NCI-H2081 (cell line): ENCODE measurements around the gene PCED1B.
"Not testable (repeated sequence)": the region's sequence is repeated elsewhere in the genome, so short reads cannot be mapped to it uniquely, and the experiment has no call there.

ENCODE experiments used
- DNase-seq, 2 experiments: peaks; one replicate each; lab custom pipeline; 2025; lab: John Stamatoyannopoulos, UW

The PCED1B gene

DNA sequence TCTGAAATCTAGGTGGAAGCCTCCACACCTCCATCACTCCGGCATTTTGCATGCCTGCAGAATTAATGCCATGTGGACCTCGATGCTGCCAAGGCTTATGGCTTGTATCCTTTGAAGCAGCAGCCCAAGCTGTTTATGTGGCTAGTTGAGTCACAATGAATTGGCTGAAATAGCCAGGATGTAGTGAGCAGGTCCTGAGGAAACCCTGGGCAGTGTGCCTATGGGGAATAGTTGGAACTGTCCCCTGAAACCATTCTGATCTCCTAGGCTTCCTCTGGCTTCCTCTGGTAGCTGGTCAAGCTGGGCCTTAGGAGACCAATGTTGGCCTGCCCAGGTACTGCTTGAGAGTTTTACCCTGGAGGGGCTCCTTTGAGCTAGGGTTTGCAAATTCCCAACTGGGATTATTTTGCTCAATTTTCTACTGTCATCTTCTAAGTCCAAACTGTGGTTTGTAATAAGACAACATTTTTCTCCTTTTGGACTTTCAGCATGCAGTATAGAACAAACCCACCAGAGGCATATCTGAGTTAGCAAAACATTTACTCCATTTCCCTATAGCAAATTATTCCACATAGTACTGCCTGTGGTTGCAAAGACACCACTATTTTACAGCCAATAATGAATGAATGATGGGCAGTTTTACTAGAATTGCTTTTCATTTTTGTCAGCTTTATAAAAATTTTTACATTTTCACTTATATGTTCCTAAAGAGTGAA is 85.5 kb downstream of the PCED1B start:
- no peak for DNase-seq

DNA sequence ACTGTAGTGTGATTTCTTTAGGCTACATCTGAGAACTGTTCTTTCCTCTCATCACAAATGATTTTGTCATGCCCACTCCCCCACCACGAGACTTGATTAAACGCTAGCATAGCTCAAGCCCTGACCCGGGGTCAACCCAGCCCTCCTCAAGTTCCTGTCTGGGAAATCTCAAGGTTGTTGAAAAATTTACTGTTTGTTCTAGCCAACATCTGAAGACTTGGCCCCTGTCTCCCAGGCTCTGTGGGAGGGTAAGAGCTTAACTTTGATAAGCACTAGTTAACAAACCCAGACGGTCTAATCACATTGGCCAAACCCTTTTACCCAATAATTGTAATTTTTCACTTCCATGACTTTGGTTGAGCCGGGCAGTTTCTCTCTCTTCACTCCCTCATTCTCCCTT is 86.5 kb downstream of the PCED1B start:
- no peak for DNase-seq

DNA sequence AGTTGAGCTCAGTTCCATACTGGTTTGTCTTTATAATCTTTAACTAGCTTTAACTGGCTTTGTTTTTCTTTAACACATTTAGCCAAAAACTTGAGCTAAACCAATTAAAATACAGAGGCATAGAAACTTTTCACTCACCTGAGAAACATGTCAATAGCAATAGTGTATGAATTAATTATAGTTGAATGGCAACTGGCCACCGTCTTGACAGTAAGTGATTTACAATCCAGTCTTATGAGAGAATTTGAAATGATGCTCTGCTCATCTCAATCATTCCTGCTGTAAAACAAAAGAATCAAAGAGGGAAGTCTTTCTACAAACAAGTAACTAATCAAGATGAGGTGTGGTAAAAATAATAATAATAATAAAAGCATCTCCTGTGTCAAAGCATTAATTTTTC is 86.9 kb downstream of the PCED1B start:
- DNase-seq: no peak

DNA sequence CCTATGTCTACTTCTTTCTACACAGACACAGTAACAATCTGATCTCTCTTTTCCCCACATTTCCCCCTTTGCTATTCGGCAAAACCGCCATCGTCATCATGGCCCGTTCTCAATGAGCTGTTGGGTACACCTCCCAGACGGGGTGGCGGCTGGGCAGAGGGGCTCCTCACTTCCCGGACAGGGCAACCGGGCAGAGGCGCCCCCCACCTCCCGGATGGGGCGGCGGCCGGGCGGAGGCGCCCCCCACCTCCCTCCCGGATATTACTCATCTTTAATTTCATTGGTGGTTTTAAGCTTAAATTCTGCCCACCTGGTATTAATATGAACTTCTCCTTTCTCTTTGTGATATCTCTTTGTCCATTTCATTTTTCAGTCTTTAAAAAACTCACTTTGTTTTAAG is 90.9 kb downstream of the PCED1B start:
- not testable (repeated sequence) for DNase-seq

DNA sequence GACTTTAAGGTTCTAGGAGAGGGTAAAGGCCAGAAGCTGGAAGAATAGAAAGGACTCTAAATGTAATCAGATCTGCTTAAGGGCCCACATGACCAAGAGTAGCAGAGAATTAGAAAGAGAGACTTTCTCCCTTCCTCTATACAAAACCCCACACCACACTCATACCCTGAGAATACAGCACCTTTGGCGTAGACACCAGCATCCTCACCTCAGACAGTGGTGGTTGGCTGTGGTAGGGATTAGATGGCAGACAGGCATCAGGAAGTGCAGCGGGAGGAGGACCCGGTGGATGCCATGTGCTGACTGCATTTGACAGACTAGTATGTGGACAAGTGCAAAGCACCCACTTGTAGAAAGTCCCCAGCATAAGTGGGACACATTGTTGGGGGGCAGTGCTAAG is 98.6 kb downstream of the PCED1B start:
- no peak for DNase-seq

DNA sequence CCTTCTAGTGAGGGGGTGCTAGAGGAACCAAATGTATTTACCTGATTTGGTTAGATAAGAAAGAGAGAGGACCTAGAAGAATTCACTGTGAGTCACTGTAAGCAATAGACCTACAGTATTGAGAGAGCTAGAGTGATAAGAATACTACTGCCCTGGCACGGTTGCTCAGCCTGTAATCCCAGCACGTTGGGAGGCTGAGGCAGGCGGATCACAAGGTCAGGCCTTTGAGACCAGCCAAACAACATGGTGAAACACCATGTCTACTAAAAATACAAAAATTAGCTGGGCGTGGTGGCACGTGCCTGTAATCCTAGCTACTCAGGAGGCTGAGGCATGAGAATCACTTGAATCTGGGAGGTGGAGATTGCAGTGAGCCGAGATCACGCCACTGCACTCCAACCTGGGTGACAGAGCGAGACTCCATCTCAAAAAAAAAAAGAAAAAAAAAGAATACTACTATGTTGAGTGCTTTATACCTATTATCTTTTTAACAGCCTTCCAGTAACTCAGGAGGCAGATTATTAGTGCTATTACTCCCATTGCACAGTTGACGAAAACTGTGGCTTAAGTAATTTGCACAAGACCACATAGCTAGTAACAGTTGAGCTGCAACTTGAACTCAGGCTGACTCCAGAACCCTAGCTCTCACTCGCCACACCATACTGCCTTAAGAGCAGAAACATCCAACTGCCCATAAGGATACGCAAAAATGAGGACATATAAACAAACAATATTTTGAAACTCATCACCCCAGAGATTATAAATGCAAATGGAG is 102.9 kb downstream of the PCED1B start:
- DNase-seq: not testable (repeated sequence)

DNA sequence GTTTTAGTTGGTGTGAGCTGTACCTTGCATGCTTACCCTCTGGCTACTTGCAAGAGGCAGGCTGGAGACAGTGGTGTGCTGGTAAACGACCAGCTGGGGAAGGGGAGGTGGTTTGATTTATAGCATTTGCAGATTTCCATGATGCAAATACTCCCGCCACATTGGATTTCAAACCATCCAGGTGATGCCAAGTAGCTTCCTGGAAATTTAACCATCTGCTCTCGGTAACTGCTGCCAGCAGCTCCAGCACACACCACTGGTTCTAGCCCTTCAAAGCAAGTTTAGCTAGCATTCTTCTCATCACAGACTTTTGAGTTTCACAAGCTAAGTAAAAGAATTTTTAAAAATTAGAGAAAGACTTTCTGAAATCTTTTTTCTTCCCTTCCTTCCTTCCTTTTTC is 104.8 kb downstream of the PCED1B start:
- peak in 1 of 2 experiments; percentile 26 for DNase-seq

DNA sequence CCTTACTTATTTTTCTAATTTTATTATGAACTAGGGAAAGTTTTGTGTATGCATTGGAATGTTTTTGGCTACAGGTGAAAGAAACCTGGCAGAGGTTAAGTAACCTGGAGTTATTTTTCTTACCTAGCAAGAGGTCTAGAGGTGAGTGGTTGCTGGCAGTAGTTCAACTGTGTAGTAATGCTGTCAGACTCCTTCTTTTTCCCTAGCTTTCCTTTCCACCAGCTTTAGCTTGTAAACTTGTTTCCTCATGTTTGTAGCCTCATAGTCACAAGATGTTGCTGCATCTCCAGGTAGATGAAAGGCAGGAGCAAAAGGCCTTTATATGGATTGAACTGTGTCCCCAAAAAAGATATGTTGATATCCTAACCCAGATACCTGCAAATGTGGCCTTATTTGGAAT is 105.4 kb downstream of the PCED1B start:
- DNase-seq: no peak

DNA sequence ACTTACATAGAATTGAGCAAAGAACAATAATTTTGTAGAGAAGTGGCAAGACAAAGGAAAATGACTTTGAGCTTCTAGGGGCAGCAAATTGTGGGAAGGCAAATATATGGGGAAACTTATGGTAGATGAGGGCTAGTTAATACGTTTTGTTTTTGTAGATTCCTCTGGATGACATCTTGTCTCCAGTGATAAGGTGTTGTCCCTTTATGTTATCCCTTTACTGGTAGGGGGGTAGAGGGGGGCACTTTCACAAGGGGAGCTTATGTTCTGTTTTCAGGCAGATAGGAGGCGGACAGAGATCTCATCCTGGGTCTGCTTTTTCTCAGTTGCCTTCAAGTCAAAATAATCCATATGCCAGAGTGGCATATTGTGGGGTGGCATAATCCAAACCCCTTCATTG is 106.8 kb downstream of the PCED1B start:
- no peak for DNase-seq

DNA sequence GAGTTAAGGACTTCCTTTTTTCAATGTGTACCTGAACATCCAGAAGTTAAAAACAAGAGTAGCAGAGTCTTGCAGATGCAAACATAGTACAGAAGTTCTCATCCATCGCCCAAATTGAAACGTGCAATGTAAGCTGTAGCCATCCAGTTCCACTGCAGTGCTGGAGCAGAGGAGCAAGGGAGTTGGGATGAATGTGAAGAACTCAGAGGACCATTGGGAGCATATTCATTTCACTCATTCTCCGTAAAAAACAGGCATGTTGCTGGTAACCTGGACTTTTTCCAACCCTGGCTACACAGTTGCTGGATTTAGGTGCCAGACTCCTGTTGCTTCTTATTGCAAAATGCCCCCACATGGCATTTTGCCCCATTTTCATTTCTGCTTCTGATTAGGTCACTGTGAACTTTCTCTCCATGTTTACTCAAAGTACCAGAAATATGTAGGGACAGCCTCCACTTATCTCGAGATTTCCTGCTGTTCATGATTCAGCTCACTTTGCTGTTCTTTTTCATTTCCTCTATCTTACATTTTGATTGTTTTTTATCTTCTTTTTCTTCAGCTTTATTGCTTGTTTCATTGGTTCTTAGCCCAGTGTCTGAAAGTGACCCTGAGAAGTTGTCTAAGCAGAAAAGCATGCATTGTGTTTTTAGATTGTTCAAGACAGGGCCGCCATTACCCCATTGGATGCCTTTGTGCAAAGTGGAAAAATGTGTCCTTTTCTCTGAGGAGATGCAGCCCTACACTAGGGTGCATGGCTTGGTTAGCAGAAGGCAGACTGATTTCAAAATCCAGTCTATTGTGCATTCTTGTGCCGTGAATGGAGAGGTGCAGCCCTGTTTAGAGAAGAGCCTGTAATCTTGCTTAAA is 109.4 kb downstream of the PCED1B start:
- no peak for DNase-seq

DNA sequence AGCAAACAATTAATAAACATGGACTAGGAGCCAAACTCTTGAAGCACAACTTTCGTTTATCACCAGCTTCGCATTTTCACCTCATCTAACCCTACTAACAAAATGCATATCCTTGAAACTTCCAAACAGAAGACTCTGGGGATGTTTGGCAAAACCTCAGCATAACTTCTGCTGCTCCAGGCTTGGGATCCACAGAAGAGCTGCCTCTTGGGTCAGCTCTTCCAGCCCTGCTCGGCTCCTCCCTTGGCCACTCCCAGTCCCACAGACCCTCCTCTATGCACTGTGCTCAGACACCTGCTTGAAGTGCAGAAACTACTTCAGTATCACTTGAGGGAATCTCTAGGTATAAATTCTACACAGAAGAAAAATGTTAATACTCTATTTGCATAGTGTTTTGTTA is 110.3 kb downstream of the PCED1B start:
- DNase-seq: no peak

DNA sequence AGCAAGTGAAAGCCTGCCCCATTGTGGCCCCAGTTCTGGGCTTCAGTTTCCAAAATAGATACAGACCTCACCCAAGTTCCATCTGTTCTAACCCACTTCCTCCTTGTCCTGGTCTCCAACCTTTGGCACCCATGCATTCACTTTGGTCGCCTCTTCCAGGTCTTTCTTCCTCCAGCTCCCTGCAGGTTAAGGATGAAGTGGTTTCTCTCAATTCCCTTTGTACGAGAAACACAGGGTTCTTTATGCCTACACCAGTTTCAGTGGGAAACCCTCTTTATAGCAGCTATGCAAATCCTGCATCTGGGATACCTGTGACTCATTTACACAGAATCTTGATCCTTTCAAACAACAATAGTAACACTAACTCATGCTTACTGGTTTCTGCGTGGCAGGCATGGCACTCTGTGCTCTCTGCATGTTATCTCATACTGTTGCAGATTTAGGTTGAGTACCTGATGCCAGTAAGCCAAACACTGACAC is 110.9 kb downstream of the PCED1B start:
- no peak for DNase-seq

DNA sequence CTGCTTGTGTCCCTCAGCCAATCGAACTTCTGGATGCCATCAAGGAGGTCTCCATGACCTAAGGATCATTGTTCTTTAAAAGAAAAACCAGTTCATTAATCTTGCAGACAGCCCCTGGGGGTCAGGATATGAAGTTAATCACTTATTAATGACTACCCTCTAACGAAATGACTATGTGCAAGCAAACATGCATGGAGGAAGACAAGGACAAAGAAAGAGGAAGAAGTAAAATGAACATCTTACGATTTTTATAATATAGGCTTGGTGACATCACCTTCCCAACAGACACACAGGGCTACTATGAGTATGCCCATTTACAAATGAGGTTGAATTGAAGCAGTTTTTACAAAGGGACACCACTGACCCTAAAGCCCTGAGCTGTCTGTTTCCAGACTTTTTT is 111.5 kb downstream of the PCED1B start:
- no peak for DNase-seq

DNA sequence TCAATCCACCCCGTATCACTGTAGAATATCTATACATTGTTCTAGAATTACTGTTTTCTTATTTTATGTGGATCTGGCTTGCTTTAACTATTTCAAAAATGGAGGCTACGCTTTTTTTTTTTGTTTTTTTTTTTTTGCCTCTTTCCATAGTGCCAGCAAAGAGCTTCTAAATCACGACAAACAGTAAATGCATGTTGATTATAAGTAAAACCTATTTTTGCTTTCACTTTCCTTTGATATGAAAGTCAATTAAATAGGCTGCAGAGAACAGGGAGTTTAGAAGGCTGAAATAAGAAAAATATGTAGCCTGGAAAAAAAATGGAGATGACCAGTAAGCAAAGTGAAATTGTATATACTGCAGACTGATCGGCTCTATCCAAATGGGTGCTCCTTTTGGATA is 112.6 kb downstream of the PCED1B start:
- no peak for DNase-seq

DNA sequence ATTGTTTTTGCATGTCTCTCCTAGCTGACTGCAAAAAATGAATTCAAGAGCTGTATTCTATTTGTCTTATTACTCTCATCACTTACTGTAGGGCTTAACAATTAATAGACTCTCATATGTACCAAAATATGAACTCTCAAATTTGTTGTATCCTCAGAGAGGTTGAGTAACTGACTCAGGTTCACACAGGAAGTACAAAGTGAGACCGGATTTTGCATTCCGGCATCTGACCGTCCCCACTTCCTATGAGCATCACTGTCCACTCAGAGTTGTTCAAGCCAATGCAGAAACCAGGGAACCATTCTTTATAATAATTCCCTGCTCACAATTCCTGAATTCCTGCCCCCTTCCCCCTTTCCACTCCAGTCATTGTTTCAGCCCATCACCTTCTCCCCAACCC is 113.6 kb downstream of the PCED1B start:
- no peak for DNase-seq

DNA sequence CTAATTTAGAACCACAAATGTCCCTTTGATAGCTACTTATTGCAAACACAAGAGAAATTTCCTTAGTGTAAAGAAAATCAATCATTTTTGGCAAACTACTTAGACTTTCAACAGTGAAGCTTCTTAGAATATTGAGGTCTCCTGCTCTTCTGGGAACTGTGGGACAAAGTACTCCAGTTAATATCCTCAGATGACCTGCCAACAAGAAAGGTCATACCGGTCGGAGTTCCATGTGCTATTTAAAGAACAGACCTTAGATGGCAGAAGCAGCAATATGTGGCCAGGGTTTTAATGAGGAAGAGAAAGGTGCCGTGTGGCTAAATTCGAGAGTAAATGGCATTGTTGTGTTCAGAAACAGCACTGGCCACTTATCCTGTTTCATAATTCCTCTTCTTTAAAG is 115.1 kb downstream of the PCED1B start:
- no peak for DNase-seq

DNA sequence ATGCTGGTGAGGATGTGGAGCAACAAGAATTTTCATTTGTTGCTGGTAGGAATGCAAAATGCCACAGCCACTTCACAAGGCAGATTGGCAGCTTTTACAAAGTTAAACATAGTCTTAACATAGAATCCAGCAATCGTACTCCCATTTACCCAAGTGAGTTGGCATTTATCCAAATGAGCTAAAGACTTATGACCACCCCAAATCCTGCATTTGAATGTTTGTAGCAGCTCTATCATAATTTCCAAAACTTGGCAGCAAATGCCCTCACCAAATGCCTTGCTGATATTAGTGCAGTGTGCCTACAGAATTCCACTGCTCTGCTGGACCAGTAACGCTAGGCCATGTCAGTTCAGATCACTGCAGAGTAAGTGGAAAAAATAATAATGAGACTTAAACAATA is 121.0 kb downstream of the PCED1B start:
- no peak for DNase-seq

DNA sequence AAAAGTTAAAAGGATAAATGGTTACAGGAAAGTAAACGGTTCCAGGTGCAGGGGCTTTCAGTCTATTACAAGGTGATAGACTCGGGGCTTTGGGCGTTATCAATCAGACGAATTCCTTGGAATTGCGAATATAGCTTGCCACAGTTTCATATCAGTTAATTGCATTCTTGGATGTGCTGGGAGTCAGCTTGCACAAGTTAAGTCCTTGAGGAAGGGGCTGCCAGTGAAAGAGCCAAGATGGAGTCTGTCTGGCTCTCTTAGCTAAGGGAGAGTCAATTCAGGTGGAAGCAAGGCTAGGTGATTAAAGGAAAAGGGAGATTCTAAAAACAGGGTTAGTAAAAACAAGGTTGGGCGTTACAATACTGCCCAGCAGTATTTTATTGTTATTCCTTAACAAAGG is 121.8 kb downstream of the PCED1B start:
- DNase-seq: not testable (repeated sequence)

DNA sequence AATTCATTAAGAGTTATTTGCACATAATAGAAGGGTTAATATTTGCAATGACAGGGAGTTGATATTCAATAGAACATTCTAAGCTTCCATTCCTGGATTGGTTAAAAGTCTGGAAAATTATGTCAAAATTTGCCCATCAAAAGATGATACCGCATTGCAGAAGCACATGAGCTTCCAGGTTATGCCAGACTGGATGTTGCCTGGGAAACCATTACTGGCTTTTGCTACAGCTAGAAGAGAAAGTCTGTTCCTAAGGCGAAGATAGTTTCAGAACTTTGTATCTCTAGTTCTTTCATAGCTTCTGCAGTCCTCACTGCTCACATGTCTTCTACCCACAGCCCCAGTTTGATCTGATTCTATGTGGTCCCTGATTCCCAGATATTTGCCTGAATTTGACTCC is 122.8 kb downstream of the PCED1B start:
- no peak for DNase-seq

DNA sequence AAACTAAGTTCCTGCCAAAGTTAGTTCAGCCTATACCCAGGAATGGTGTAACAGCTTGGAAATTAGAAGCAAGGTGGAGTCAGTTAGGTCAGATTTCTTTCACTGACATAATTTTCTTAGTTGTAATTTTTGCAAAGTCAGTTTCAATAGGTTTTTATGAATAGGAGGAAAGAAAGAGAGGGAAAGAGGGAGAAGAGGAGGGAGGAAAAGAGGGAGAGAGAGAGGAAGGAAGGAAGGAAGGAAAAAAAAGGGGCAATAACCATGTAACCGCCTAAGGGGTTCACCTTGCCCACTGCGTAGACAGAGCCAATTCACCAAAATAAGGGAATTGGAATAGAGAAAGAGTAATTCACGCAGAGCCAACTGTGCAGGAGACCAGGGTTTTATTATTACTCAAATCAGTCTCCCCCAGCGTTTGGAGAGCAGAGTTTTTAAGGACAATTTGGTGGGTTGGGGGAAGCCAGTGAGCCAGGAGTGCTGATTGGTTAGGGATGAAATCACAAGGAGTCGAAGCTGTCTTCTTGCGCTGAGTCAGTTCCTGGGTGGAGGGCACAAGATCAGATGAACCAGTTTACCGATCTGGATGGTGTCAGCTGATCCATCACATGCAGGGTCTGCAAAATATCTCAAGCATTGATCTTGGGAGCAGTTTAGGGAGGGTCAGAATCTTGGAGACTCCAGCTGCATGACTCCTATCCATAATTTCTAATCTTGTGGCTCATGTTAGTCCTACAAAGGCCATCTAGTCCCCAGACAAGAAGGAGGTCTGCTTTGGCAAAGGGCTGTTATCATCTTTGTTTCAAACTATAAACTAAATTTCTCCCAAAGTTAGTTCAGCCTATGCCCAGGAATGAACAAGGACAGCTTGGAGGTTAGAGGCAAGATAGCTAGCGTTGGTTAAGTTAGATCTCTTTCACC is 126.4 kb downstream of the PCED1B start:
- DNase-seq: no peak
